ENCODE data around the gene SCGB2A2. TPM values are rescaled to one million over a fixed set of nuclear protein-coding genes. Genes with fewer than 3 reads are reported as not detected.

The SCGB2A2 gene
- total RNA-seq, 2 experiments from 2014 or later = not detected

Other genes starting within 250 kb of the SCGB2A2 start
- gene INCENP, start 146.1 kb upstream of the SCGB2A2 start, total RNA-seq = 100 to 1,000 TPM; 156 to 169 TPM
- not detected for gene SCGB1D1, start 79.9 kb upstream of the SCGB2A2 start, total RNA-seq
- gene SCGB2A1, start 61.5 kb upstream of the SCGB2A2 start, total RNA-seq = not detected
- gene SCGB1D2, start 27.9 kb upstream of the SCGB2A2 start, total RNA-seq = not detected
- not detected for gene SCGB1D4, start 28.9 kb downstream of the SCGB2A2 start, total RNA-seq
- 1 to 10 TPM; 6.2 to 6.5 TPM for gene ASRGL1, start 67.3 kb downstream of the SCGB2A2 start, total RNA-seq
- gene SCGB1A1, start 148.9 kb downstream of the SCGB2A2 start, total RNA-seq = not detected